Aorta (tissue), 5 donors: ENCODE results near the gene SLC25A47. TPM values are rescaled to one million over a fixed set of nuclear protein-coding genes. Genes with fewer than 3 reads are reported as not detected.

Experiments
- ATAC-seq: fragments of 200-7000 bp; cut with Tn5 transposase; one replicate; pipeline ENCODE4 v1.9.1; 2022; ENCODE audit warnings: moderate library complexity; ENCODE audit not compliant: low FRiP score
- DNase-seq, 2 donors: peaks; one replicate each; pipeline ENCODE4 v3.0.0-alpha.2; 2020
- H3K27ac ChIP-seq, 2 donors: one replicate each; pipeline ENCODE4 v1.5.1; 2013; ENCODE audit warnings: low read length in 2 of 2, mild to moderate bottlenecking in 2 of 2, moderate library complexity in 2 of 2, control low read depth in 1 of 2, inconsistent platforms in 1 of 2, low read depth in 1 of 2
- H3K27me3 ChIP-seq, 2 donors: one replicate each; pipeline ENCODE4 v1.6.1; 2013; ENCODE audit warnings: control low read depth in 1 of 2, low read length in 1 of 2, mild to moderate bottlenecking in 1 of 2, moderate library complexity in 1 of 2; ENCODE audit not compliant: insufficient read depth in 2 of 2, control insufficient read depth in 1 of 2
- H3K36me3 ChIP-seq, 2 donors: one replicate each; pipeline ENCODE4 v1.6.1; 2013; ENCODE audit warnings: control low read depth in 1 of 2, low read length in 1 of 2, mild to moderate bottlenecking in 1 of 2; ENCODE audit not compliant: insufficient read depth in 2 of 2, control insufficient read depth in 1 of 2
- H3K4me1 ChIP-seq, 2 donors: one replicate each; pipeline ENCODE4 v1.6.1; 2013; ENCODE audit warnings: low read length in 2 of 2, control low read depth in 1 of 2, mild to moderate bottlenecking in 1 of 2, moderate library complexity in 1 of 2; ENCODE audit not compliant: insufficient read depth in 2 of 2, control insufficient read depth in 1 of 2
- H3K4me3 ChIP-seq, 2 donors: one replicate each; pipeline ENCODE4 v1.5.1; 2013; ENCODE audit warnings: low read length in 2 of 2, control low read depth in 1 of 2, mild to moderate bottlenecking in 1 of 2
- H3K9me3 ChIP-seq: one replicate; pipeline ENCODE4 v1.6.1; 2013; ENCODE audit warnings: mild to moderate bottlenecking, low read length; ENCODE audit not compliant: control insufficient read depth
- WGBS, 2 donors: extraction: QIAGEN DNeasy Blood & Tissue Kit; methylation state at CpG; one replicate each; pipeline ENCODE4 v1.1.7; 2013; 5-methylcytosine and 5-hydroxymethylcytosine counted together
- intact Hi-C, 2 donors: fragments of 100-400 bp; cut with DNase I; formaldehyde crosslinking; loops; one replicate each; pipeline versions ENCODE4 v1.14.2 to v1.15.0; 2022
- polyA plus RNA-seq, 2 donors: library from polyadenylated mRNA; stranded (reverse); fragments of 200-250 nt; gene quantifications; one replicate each; pipeline ENCODE4 v1.2.3, GENCODE V29; 2013
- total RNA-seq, 2 donors: library from RNA; stranded (reverse); fragmentation: NEBNext Ultra II Directional; extraction: Animal tissue kit (Norgen Biotek cat#: 25700); gene quantifications; one replicate each; pipeline ENCODE4 v1.2.1, GENCODE V29; 2021
- donor health status: healthy with polysubstance abuse.
- donor health status: Bipolar disorder and iron deficiency.
- donor health status: DM: no; HTN: no; CAD: no.
- donor health status: DM: no; HTN: no; CAD: no.
- donor health status: DM: yes; HTN: yes; CAD: no.

The SLC25A47 gene
- total and polyA plus RNA-seq, 4 donors = not detected

DNA sequence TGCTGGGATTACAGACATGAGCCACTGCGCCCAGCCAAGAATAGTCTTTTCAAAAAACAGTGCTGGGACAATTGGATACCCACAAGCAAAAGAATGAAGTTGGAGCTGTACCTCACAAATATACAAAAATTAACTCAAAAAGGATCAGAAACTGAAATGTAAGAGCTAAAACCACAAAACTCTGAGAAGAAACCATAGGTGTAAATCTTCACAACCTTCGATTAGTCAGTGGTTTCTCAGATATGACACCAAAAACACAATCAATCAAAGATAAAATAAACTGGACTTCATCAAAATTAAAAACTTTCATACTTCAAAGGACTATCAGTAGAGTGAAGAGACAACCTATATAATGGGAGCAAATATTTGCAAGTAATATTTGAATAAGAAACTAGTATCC, 35.3 kb downstream of the SLC25A47 start:
- 96 to 98% methylated on average over 2 of the region's 2 CpGs for WGBS, 2 donors
- peaks cover 10 to 16% of the 10 kb centered on the region in 2 donors for H3K36me3 ChIP-seq
- H3K4me1 ChIP-seq = no peaks in the 10 kb centered on the region
- no peaks in the 10 kb centered on the region for H3K9me3 ChIP-seq
- H3K4me3 ChIP-seq = no peak overlapping the region
- intact Hi-C loops = no loop called here
- DNase-seq = no peak
- H3K27me3 ChIP-seq = no peaks in the 10 kb centered on the region
- no peak overlapping the region for H3K27ac ChIP-seq
- ATAC-seq = no peak

DNA sequence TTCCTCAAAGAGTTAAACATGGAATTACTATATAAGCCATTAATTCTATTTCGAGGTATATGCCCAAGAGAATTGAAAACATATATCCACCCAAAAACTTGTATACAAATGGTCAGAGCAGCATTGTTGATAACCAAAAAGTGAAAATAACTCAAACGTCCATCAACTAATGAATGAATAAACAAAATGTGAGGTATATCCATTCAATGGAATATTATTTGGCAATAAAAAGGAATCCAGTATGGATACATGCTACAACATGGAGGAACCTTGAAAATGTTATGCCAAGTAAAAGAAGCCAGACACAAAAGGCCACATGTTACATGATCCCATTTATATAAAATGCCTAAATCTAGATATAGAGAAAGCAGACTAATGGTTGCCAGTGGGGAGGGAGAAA, 36.0 kb downstream of the SLC25A47 start:
- Histone ChIP-seq H3K4me3 (no peak overlapping the region), H3K4me1 (no peaks in the 10 kb centered on the region), H3K36me3 (peaks cover 9 to 13% of the 10 kb centered on the region in 2 donors), H3K27ac (no peak overlapping the region), H3K9me3 (no peaks in the 10 kb centered on the region), H3K27me3 (no peaks in the 10 kb centered on the region)
- ATAC-seq (no peak), DNase-seq (no peak)
- WGBS, 2 donors = 89 to 94% methylated on average over 2 of the region's 2 CpGs
- intact Hi-C loops = no loop called here

DNA sequence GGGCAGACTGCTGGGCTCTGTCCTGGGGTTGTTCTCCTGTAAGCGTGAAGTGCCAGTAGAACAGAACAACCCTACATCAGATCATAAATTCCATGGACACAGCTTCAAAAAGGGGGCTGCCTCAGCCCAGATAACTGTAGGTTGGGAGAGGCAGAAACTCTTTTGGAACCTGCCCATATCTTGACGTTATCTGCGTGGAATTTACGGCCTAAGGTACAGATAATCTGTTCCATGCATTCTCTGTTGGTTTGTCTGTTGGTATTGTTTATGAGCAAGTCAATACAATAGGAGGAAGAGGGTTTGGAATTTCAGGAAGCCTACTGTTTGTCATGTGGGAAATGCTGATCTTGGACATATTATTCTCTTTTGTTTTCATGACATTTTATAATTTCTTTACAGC, 36.7 kb downstream of the SLC25A47 start:
- 90 to 91% methylated on average over 4 of the region's 4 CpGs for WGBS, 2 donors
- DNase-seq = no peak
- H3K36me3 ChIP-seq = peaks cover 6 to 10% of the 10 kb centered on the region in 2 donors
- H3K9me3 ChIP-seq = no peaks in the 10 kb centered on the region
- H3K4me1 ChIP-seq = no peaks in the 10 kb centered on the region
- H3K27ac ChIP-seq = no peak overlapping the region
- H3K4me3 ChIP-seq = no peak overlapping the region
- no peak for ATAC-seq
- no peaks in the 10 kb centered on the region for H3K27me3 ChIP-seq
- intact Hi-C loops = no loop called here

DNA sequence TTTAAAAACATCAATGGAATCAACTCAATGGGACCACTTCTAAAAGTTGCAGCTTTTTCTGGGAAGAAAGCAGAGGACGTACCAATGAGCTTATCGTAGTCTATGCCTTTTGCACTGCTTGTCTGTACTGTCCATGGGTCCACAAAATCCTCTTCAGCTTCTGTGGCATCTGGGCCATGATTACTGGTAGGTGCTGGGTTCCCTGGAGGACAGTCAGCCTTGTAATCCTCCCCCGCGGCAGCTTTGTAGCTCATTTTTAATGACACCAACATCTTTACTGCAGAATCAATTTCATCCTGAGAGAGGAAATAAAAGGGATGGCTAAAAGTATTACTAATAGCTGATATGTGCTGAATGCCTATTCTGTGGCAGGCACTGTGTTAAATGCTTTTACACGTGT, 38.5 kb downstream of the SLC25A47 start:
- H3K4me3 ChIP-seq = no peak overlapping the region
- H3K27ac ChIP-seq = no peak overlapping the region
- no peaks in the 10 kb centered on the region for H3K27me3 ChIP-seq
- DNase-seq (no peak), ATAC-seq (no peak)
- intact Hi-C loops = no loop called here
- no peaks in the 10 kb centered on the region for H3K9me3 ChIP-seq
- WGBS, 2 donors = 93% methylated on average over 5 of the region's 5 CpGs
- no peaks in the 10 kb centered on the region for H3K4me1 ChIP-seq
- H3K36me3 ChIP-seq = peaks cover 6 to 7% of the 10 kb centered on the region in 2 donors

DNA sequence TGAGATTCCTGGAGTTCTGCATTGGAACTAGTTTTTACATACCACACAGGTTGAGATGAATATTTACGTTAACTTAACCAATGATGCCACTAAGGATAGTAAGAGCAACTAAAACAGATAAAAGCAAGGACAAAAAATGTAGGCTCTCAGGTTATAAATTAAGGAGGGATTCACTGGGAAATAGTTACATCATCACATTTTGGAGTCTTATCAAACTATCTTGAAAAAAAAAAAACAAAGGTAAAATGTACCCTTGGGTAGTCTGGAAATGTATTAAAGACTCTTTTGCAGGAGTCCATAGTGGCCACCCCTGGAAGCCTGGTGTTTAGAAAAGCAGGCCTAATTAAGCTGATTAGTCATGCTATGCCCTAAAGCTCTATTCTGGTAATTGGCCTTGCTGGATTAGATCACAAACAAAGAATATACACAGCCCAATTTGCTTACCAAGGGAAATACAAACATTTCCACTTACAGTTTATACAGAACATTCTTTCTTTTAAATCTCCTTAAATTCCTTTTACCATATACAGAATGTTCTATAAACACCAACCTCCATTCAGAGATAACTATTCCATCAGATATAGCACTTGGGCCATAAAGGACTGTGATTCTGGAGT, 39.3 kb downstream of the SLC25A47 start:
- ATAC-seq = no peak
- no peak for DNase-seq
- Histone ChIP-seq H3K4me1 (no peaks in the 10 kb centered on the region), H3K4me3 (no peak overlapping the region), H3K9me3 (no peaks in the 10 kb centered on the region), H3K27ac (no peak overlapping the region), H3K27me3 (no peaks in the 10 kb centered on the region), H3K36me3 (peaks cover 6 to 7% of the 10 kb centered on the region in 2 donors)
- 93 to 99% methylated on average over 1 of the region's 1 CpG for whole genome bisulfite sequencing, 2 donors
- intact Hi-C loops = no loop called here

DNA sequence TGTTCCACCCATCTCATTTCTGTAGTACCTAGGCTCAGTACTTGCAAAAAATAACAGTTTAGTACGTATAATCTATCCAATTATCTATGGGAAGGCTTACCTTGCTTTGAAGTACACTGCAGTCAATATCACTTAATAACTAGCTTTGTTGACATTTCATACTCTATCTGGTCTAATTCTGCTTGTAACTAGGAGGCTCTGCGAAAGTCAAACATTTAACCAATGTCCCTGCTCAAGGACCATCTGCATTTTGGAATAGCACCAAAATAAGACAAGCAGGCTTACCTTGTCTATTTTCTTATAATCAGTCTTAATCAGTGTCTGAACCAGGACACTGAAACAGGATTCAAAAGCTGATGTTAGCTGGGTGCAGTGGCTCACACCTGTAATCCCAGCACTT, 39.9 kb downstream of the SLC25A47 start:
- H3K27ac ChIP-seq = no peak overlapping the region
- 89 to 93% methylated on average over 2 of the region's 2 CpGs for WGBS, 2 donors

DNA sequence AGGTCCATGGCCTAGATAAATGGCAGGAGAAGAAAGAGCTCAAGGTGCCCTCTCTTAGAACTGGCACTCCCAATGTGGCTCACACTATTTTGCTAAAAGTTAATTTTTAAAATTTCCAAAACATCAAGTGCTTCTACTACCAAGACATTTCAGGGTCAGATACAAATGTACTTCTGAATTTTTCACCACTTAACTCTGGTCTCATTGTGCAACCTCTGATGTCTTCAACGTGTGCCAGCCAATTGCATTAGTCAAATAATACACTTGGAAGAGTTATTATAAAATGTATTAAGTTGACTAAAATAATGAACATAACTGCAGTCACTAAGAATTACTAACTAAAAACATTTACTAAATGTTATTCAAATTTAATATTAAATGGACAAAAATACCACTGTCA, 41.3 kb downstream of the SLC25A47 start:
- ATAC-seq (no peak), DNase-seq (no peak)
- H3K4me1 ChIP-seq = no peaks in the 10 kb centered on the region
- 67 to 70% methylated on average over 1 of the region's 1 CpG for WGBS, 2 donors
- H3K27me3 ChIP-seq = no peaks in the 10 kb centered on the region
- intact Hi-C loops = no loop called here
- peaks cover 7 to 8% of the 10 kb centered on the region in 2 donors for H3K36me3 ChIP-seq
- no peak overlapping the region for H3K4me3 ChIP-seq
- H3K27ac ChIP-seq = no peak overlapping the region
- H3K9me3 ChIP-seq = no peaks in the 10 kb centered on the region

More for the DNA sequence above, 39.9 kb downstream of the SLC25A47 start:
- Histone ChIP-seq H3K4me1 (no peaks in the 10 kb centered on the region), H3K36me3 (peaks cover 6 to 7% of the 10 kb centered on the region in 2 donors), H3K4me3 (no peak overlapping the region), H3K9me3 (no peaks in the 10 kb centered on the region), H3K27me3 (no peaks in the 10 kb centered on the region)
- intact Hi-C loops = no loop called here
- ATAC-seq (no peak), DNase-seq (no peak)

DNA sequence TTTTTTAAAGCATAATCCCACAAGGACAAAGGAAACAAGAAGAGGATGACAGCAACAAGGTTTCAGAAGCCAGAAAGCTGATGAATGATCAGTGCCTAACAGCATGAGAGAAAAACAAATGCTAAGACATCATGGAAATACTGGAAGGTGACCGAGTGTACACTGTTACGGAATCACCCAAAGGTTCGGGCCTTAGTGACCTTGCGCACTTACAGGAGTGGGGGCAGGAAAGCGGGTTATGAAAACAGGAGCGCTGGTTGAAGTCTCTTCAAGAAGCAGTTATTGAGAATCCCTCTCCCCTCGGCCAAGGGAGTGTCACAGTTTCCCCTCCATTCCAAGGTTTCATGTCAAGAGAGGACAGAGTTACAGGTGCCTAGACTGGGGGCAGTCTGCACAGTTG, 42.6 kb downstream of the SLC25A47 start:
- intact Hi-C loops = no loop called here
- H3K4me1 ChIP-seq = no peaks in the 10 kb centered on the region
- no peak for ATAC-seq
- 80 to 83% methylated on average over 7 of the region's 7 CpGs for WGBS, 2 donors
- no peak overlapping the region for H3K27ac ChIP-seq
- H3K4me3 ChIP-seq = no peak overlapping the region
- H3K9me3 ChIP-seq = no peaks in the 10 kb centered on the region
- H3K36me3 ChIP-seq = peaks cover 0 to 7% of the 10 kb centered on the region in 2 donors
- DNase-seq = no peak
- H3K27me3 ChIP-seq = no peaks in the 10 kb centered on the region

DNA sequence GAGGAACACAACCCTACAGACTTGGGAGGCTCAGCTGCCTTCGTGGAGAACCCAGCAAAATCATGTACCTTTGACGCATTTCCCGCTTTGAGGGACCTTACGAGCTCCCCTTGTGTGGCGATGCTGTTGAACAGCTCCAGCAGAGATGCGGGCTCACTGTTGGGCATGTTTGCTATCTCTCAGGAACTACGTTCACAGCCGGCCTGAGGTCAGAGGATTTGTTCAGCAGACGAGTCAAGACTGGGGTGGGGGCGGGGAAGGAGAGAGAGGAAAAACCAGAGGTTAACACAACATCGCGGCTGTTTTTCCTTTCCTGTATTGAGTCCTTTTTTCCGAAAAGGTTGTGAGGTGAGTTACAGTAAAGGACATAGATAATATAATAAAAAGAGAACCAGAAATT, 45.9 kb downstream of the SLC25A47 start:
- Histone ChIP-seq H3K4me3 (no peak overlapping the region), H3K36me3 (peaks cover 0 to 2% of the 10 kb centered on the region in 2 donors), H3K9me3 (no peaks in the 10 kb centered on the region), H3K27ac (no peak overlapping the region), H3K4me1 (no peaks in the 10 kb centered on the region), H3K27me3 (no peaks in the 10 kb centered on the region)
- WGBS, 2 donors = 88 to 92% methylated on average over 13 of the region's 13 CpGs
- DNase-seq (no peak), ATAC-seq (no peak)
- intact Hi-C loops = no loop called here
